Type B pancreatic cell (in vitro differentiated cells): Measurements from ENCODE around the gene ELP1. TPM values are rescaled to one million over a fixed set of nuclear protein-coding genes. Genes with fewer than 3 reads are reported as not detected.

Source experiments
- DNase-seq: peaks from one replicate; pipeline ENCODE4 v3.0.0; 2021; ENCODE audit warnings: mixed read lengths; ENCODE audit not compliant: unreplicated experiment; ENCODE audit errors: extremely low spot score
- H3K27ac Mint-ChIP-seq: 2 replicates; pipeline ENCODE4 v1.8.0; 2021; ENCODE audit warnings: mild to moderate bottlenecking, mixed read lengths
- H3K27me3 Mint-ChIP-seq: 2 replicates; pipeline ENCODE4 v1.8.0; 2021; ENCODE audit warnings: mixed read lengths
- H3K36me3 Mint-ChIP-seq: 2 replicates; pipeline ENCODE4 v1.8.0; 2021; ENCODE audit warnings: mixed read lengths
- H3K4me1 Mint-ChIP-seq: one replicate; pipeline ENCODE4 v1.8.0; 2021; ENCODE audit warnings: mixed read lengths; ENCODE audit not compliant: unreplicated experiment
- H3K4me3 Mint-ChIP-seq: 2 replicates; pipeline ENCODE4 v1.8.0; 2021; ENCODE audit warnings: mild to moderate bottlenecking, mixed read lengths
- H3K9me3 Mint-ChIP-seq: 2 replicates; pipeline ENCODE4 v1.8.0; 2021; ENCODE audit warnings: mixed read lengths
- long read RNA-seq: library from polyadenylated mRNA; unstranded; transcript quantifications from one replicate; pipeline ENCODE4 v2.0.0, GENCODE V29; 2020
- total RNA-seq: library from RNA; stranded (reverse); gene quantifications from 2 replicates; pipeline ENCODE4 v1.2.1, GENCODE V29; 2021; ENCODE audit warnings: low replicate concordance
- TF ChIP-seq, protein P1 (sequence below): fragments of 200-600 bp; sonication (generic); conservative IDR thresholded peaks from 2 replicates; pipeline ENCODE4 v1.5.0; 2021; ENCODE audit warnings: antibody characterized with exemption, mild to moderate bottlenecking

The ELP1 gene, protein sequence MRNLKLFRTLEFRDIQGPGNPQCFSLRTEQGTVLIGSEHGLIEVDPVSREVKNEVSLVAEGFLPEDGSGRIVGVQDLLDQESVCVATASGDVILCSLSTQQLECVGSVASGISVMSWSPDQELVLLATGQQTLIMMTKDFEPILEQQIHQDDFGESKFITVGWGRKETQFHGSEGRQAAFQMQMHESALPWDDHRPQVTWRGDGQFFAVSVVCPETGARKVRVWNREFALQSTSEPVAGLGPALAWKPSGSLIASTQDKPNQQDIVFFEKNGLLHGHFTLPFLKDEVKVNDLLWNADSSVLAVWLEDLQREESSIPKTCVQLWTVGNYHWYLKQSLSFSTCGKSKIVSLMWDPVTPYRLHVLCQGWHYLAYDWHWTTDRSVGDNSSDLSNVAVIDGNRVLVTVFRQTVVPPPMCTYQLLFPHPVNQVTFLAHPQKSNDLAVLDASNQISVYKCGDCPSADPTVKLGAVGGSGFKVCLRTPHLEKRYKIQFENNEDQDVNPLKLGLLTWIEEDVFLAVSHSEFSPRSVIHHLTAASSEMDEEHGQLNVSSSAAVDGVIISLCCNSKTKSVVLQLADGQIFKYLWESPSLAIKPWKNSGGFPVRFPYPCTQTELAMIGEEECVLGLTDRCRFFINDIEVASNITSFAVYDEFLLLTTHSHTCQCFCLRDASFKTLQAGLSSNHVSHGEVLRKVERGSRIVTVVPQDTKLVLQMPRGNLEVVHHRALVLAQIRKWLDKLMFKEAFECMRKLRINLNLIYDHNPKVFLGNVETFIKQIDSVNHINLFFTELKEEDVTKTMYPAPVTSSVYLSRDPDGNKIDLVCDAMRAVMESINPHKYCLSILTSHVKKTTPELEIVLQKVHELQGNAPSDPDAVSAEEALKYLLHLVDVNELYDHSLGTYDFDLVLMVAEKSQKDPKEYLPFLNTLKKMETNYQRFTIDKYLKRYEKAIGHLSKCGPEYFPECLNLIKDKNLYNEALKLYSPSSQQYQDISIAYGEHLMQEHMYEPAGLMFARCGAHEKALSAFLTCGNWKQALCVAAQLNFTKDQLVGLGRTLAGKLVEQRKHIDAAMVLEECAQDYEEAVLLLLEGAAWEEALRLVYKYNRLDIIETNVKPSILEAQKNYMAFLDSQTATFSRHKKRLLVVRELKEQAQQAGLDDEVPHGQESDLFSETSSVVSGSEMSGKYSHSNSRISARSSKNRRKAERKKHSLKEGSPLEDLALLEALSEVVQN (N-terminal part only)
- 42.5 and 45.8 TPM in 2 replicates for total RNA-seq
- long read RNA-seq, full-length matches to known transcripts = 1 of 43 reads
- long read RNA-seq, partial matches to known transcripts = 32 of 43 reads
- long read RNA-seq, other reads (novel, unspliced or antisense) = 10 of 43 reads

DNA sequence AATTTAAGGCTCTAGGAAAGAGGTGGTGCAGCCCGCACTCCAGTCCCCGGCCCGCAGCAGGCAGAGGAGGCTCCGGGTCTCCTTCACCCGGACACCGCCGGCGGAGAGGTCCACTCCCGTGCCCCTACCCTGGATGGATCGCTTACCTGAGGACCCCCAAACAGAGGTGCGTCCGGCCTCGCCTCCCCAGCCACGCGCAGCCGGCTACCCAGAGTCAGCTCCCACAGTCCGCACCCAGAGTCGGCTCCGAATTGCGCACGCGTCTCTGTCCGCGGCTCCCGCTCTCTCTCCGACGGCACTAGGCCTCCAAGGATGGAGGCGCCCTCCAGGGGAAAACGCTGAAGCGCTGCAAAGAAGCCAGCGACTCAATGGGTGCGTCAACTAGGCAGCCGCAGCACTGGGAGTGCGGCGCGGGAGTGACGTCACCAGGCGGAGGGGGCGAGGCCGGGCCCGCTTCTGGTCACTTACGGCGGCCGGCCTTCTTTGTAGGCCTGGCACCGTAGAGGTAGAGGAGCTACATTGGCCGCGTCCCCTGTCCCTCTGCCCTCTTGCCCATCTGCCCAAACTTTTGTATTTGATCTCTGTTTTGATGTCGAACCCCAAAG is at the start of gene ELP1:
ELP1 (minus strand) TSS at position 407 of the 605 bp plus-strand sequence. CDS start 2,978 bp downstream, outside the sequence.
- TF ChIP-seq, protein P1, sequence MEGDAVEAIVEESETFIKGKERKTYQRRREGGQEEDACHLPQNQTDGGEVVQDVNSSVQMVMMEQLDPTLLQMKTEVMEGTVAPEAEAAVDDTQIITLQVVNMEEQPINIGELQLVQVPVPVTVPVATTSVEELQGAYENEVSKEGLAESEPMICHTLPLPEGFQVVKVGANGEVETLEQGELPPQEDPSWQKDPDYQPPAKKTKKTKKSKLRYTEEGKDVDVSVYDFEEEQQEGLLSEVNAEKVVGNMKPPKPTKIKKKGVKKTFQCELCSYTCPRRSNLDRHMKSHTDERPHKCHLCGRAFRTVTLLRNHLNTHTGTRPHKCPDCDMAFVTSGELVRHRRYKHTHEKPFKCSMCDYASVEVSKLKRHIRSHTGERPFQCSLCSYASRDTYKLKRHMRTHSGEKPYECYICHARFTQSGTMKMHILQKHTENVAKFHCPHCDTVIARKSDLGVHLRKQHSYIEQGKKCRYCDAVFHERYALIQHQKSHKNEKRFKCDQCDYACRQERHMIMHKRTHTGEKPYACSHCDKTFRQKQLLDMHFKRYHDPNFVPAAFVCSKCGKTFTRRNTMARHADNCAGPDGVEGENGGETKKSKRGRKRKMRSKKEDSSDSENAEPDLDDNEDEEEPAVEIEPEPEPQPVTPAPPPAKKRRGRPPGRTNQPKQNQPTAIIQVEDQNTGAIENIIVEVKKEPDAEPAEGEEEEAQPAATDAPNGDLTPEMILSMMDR = peak; percentile 44
- Mint-ChIP-seq H3K9me3 (no peaks in the 10 kb centered on the region), H3K4me1 (peaks cover 24% of the 10 kb centered on the region), H3K4me3 (peak within 1 kb of the TSS; percentile 100), H3K27me3 (no peaks in the 10 kb centered on the region), H3K36me3 (peaks cover 13% of the 10 kb centered on the region), H3K27ac (peak within 1 kb of the TSS; percentile 95)
- DNase-seq = peak; percentile 94

DNA sequence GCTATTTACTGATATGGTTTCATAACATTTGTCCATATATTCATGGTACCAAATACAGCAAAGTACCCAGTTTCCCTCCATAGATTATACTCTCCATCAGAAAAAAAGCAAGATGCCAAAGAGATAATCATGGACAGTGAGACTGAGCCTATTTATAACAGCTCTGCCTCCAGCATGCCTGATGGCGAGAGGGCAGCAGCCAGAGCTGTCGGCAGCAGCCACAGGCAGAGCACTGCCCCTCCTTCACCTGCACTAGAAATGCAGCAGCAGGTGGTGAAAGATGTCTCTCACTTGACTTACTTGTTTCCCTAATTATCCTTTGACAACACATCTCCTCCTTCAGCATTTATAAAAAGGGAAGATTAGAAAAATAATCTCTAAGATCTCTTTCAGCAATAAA is 47.0 kb upstream of the ELP1 start:
- Mint-ChIP-seq H3K4me1 (no peaks in the 10 kb centered on the region), H3K27ac (no peak overlapping the region), H3K36me3 (peaks cover 13% of the 10 kb centered on the region)

DNA sequence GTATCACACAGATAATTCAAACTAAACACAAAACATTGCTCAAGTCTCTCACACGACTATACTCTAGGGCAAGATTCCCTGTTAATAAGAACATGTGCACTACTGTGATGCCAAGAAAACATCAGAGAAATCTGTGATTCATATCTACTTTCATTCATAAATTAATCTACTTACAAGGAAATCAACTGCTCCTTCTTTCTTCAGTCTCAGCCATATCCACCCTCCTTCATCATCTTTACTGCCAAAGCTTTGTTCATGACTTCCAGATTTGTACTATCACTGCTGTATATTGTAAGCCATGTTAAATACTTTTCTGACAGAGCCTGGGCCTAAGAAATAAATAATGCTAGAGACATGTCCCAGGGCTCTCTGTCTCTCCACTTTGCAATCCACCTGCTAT is 44.3 kb upstream of the ELP1 start:
- TF ChIP-seq, protein P1 = no peak
- Mint-ChIP-seq H3K4me3 (no peak overlapping the region), H3K4me1 (peaks cover 5% of the 10 kb centered on the region), H3K27me3 (no peaks in the 10 kb centered on the region), H3K9me3 (no peaks in the 10 kb centered on the region), H3K36me3 (peaks cover 25% of the 10 kb centered on the region), H3K27ac (no peak overlapping the region)
- no peak for DNase-seq

More for the DNA sequence above, 47.0 kb upstream of the ELP1 start:
- Mint-ChIP-seq H3K4me3 (no peak overlapping the region), H3K27me3 (no peaks in the 10 kb centered on the region), H3K9me3 (no peaks in the 10 kb centered on the region)
- DNase-seq = no peak
- TF ChIP-seq, protein P1 = no peak

DNA sequence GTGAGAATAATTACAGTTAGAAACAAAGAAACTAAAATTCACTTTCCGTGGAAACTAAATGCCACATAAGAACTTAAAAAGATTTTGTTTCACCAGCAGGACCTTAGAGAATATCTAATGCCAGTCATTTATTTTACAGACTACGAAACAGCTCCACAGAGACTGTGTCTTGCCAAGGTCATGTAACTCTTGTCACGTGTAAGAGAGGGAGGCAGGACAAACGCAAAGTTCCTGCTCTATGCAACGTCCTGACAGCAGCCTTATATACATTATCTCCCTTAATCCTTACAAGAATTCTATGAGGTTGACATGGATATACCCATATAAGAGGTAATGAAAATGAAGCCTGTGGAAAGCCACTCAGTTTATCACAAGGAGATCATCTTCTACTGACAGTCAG is 40.0 kb upstream of the ELP1 start:
- Mint-ChIP-seq H3K4me1 (peaks cover 5% of the 10 kb centered on the region), H3K27me3 (no peaks in the 10 kb centered on the region), H3K4me3 (no peak overlapping the region), H3K27ac (no peak overlapping the region), H3K36me3 (peaks cover 36% of the 10 kb centered on the region), H3K9me3 (no peaks in the 10 kb centered on the region)
- no peak for DNase-seq
- TF ChIP-seq, protein P1 = no peak
